PFSK-1 (cell line): ENCODE measurements around the gene PPARG.

Experiments
- FOXP2 ChIP-seq: optimal IDR thresholded peaks from 2 replicates; pipeline ENCODE3; 2011; ENCODE audit warnings: borderline replicate concordance, control low read depth, inconsistent platforms; ENCODE audit not compliant: insufficient read depth; ENCODE audit errors: extremely low read length, extremely low read depth
- POLR2AphosphoS5 ChIP-seq: IDR thresholded peaks from 2 replicates; pipeline ENCODE4 v1.6.1; 2012; ENCODE audit warnings: low read depth, mild to moderate bottlenecking, control low read depth, low read length, moderate library complexity
- REST ChIP-seq, 2 experiments: IDR thresholded peaks; 2 replicates each; pipeline versions ENCODE4 v1.6.1 to v1.8.0; 2011 to 2012; ENCODE audit warnings: low read depth in 2 of 2, low read length in 2 of 2, control low read depth in 1 of 2, inconsistent platforms in 1 of 2, mild to moderate bottlenecking in 1 of 2, moderate library complexity in 1 of 2; ENCODE audit not compliant: insufficient read depth in 1 of 2
- SIN3A ChIP-seq: IDR thresholded peaks from 2 replicates; pipeline ENCODE4 v1.6.1; 2012; ENCODE audit warnings: mild to moderate bottlenecking, low read length, moderate library complexity, borderline replicate concordance; ENCODE audit not compliant: insufficient read depth
- TAF1 ChIP-seq: IDR thresholded peaks from 2 replicates; pipeline ENCODE4 v1.6.1; 2012; ENCODE audit warnings: low read length, control low read depth, borderline replicate concordance; ENCODE audit not compliant: insufficient read depth

The PPARG gene

DNA sequence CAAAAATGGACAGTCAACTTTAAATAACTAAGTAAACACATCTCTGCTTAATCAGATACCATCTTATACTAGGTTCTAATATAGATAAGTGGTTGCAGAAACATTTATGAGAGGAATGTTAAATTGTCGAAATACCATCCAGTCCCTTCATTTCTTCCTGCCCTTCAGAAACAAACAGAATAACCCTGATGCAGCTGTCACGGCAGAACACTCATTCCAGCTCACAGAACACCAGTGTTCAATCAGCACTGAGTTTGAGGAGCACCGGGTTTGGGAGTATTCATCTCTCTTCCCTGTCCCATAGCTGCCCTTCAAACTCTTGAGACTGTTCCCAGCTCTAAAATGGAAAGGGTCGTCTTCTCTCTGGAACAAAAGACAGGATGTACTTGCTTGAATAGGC, 134.3 kb downstream of the PPARG start:
- TF ChIP-seq REST (IDR thresholded peaks at IDR 0.05; ENCODE audit: insufficient read depth in 1 of 2, low read depth in 2 of 2, low read length in 2 of 2) (no peak), POLR2AphosphoS5 (no peak), SIN3A (no peak), TAF1 (no peak), FOXP2 (no peak)

GRCh38 chr3:12423918-12424630, 135.2 kb downstream of the PPARG start:
- TF ChIP-seq TAF1 (no peak), FOXP2 (no peak), REST (IDR thresholded peaks at IDR 0.05; ENCODE audit: insufficient read depth in 1 of 2, low read depth in 2 of 2, low read length in 2 of 2) (no peak), POLR2AphosphoS5 (no peak), SIN3A (no peak)

GRCh38 chr3:12424635-12425319, 135.9 kb downstream of the PPARG start:
- TF ChIP-seq REST (IDR thresholded peaks at IDR 0.05; ENCODE audit: insufficient read depth in 1 of 2, low read depth in 2 of 2, low read length in 2 of 2) (no peak), POLR2AphosphoS5 (no peak), FOXP2 (no peak), TAF1 (no peak), SIN3A (no peak)

GRCh38 chr3:12425850-12426579, 137.1 kb downstream of the PPARG start:
- TF ChIP-seq POLR2AphosphoS5 = no peak
- no peak for TF ChIP-seq REST (IDR thresholded peaks at IDR 0.05; ENCODE audit: insufficient read depth in 1 of 2, low read depth in 2 of 2, low read length in 2 of 2)
- TF ChIP-seq FOXP2 = no peak
- TF ChIP-seq SIN3A = no peak
- TF ChIP-seq TAF1 = no peak
